ENCODE data around the gene VAT1L.

DNA sequence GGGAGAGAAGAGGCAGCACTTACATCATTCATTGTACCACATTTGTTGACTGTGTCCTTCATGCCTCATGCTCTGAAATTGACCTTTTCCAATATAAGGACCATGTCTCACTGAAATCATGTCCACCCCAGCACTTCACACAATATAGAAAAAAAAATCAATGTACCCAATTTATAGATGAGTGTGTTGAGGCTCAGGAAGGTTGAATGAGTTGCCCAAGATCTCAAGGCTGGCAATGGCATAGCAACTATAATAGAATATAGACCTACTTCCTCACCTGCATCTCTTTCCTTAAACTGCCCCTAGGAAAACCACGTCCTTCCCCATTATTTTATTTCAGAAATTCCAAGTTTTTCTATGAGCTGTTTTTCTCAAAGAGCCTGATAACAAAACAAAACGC lies 912 bp upstream of the VAT1L start:
- no peak for TF ChIP-seq EZH2 (IDR thresholded peaks at IDR 0.05)
- no peak for TF ChIP-seq POLR2A (IDR thresholded peaks at IDR 0.05; ENCODE audit: borderline replicate concordance, extremely low read depth, insufficient read depth, insufficient read length)
- TF ChIP-seq SRF (IDR thresholded peaks at IDR 0.05; ENCODE audit: low read depth), result no peak
- TF ChIP-seq CTCF (IDR thresholded peaks at IDR 0.05 in 2 of 3, conservative IDR thresholded peaks at IDR 0.05 in 1 of 3; ENCODE audit: borderline replicate concordance in 1 of 3, insufficient read depth in 1 of 3, low read depth in 2 of 3, low read length in 2 of 3), result no peak
- no peak for TF ChIP-seq EZH2phosphoT487 (IDR thresholded peaks at IDR 0.05; ENCODE audit: borderline replicate concordance)
- TF ChIP-seq ZFX (IDR thresholded peaks at IDR 0.05), result no peak
- TF ChIP-seq ZNF274 (IDR thresholded peaks at IDR 0.05; ENCODE audit: low read depth, low read length), result no peak
- TF ChIP-seq RAD21 (IDR thresholded peaks at IDR 0.05; ENCODE audit: low read depth), result no peak
- no peak for TF ChIP-seq POLR2AphosphoS5 (IDR thresholded peaks at IDR 0.05; ENCODE audit: low read depth, low read length)
- TF ChIP-seq, protein P1, sequence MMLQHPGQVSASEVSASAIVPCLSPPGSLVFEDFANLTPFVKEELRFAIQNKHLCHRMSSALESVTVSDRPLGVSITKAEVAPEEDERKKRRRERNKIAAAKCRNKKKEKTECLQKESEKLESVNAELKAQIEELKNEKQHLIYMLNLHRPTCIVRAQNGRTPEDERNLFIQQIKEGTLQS (IDR thresholded peaks at IDR 0.05), result no peak
- no peak for TF ChIP-seq CEBPB (IDR thresholded peaks at IDR 0.05; ENCODE audit: low read depth)
- no peak for TF ChIP-seq YY1 (IDR thresholded peaks at IDR 0.05; ENCODE audit: extremely low read depth, insufficient replicate concordance, low read depth, low read length)
- TF ChIP-seq TCF7L2 (IDR thresholded peaks at IDR 0.05; ENCODE audit: borderline replicate concordance, extremely low read depth, insufficient read depth, insufficient read length), result no peak
- TF ChIP-seq SP1 (IDR thresholded peaks at IDR 0.05; ENCODE audit: low read depth), result no peak
